DND-41 (cell line): ENCODE measurements around the gene TCERG1L.

ENCODE experiments used
- EZH2 ChIP-seq: IDR thresholded peaks from 3 replicates; pipeline ENCODE4 v1.6.1; 2012; ENCODE audit warnings: borderline replicate concordance, low read depth, mild to moderate bottlenecking, moderate library complexity, low read length, inconsistent platforms; ENCODE audit not compliant: severe bottlenecking
- TF ChIP-seq, protein P1 (sequence below): IDR thresholded peaks from 2 replicates; pipeline ENCODE4 v1.5.1; 2012; ENCODE audit warnings: borderline replicate concordance, low read length, moderate library complexity, mild to moderate bottlenecking; ENCODE audit not compliant: poor library complexity, severe bottlenecking; ENCODE audit errors: extremely low read depth

DNA sequence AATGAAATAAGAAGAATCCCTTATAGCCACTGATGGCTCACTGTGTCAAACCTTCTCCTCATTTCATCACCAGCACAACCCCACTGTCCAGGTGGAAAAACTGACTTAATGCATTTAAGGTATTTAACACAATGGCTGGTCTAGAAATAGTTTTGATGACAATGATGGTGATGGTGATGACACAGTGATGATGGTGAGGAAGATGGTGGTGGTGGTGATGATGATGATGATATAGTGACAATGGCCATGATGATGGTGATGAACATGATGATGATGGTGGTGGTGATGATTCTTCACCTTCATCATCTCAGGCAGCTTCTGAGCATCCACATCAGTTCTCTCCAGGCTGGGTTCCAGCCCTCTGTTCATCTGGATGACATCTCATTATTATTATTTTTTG, 186.6 kb downstream of the TCERG1L start:
- TF ChIP-seq, protein P1, sequence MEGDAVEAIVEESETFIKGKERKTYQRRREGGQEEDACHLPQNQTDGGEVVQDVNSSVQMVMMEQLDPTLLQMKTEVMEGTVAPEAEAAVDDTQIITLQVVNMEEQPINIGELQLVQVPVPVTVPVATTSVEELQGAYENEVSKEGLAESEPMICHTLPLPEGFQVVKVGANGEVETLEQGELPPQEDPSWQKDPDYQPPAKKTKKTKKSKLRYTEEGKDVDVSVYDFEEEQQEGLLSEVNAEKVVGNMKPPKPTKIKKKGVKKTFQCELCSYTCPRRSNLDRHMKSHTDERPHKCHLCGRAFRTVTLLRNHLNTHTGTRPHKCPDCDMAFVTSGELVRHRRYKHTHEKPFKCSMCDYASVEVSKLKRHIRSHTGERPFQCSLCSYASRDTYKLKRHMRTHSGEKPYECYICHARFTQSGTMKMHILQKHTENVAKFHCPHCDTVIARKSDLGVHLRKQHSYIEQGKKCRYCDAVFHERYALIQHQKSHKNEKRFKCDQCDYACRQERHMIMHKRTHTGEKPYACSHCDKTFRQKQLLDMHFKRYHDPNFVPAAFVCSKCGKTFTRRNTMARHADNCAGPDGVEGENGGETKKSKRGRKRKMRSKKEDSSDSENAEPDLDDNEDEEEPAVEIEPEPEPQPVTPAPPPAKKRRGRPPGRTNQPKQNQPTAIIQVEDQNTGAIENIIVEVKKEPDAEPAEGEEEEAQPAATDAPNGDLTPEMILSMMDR, result no peak
- no peak for TF ChIP-seq EZH2
